Left lung (tissue), 10 donors: ENCODE results near the gene RASGEF1C. TPM values are rescaled to one million over a fixed set of nuclear protein-coding genes. Genes with fewer than 3 reads are reported as not detected.

Experiments used
- ATAC-seq: fragments of 200-7000 bp; cut with Tn5 transposase; one replicate; pipeline ENCODE4 v1.9.1; 2020; ENCODE audit warnings: moderate library complexity
- DNase-seq, 4 donors: peaks; one replicate each; pipeline ENCODE4 v3.0.0-alpha.2; 2013 to 2020
- H3K27ac ChIP-seq, 2 donors: fragments of 200-600 bp; sonication (generic) in 1 of 2; one replicate each; pipeline versions ENCODE4 v1.5.0 to v1.8.0; 2020 to 2021
- H3K27me3 ChIP-seq, 2 donors: fragments of 200-600 bp; sonication (generic) in 1 of 2; one replicate each; pipeline versions ENCODE4 v1.5.0 to v1.8.0; 2020 to 2021
- H3K36me3 ChIP-seq, 2 donors: fragments of 200-600 bp; sonication (generic) in 1 of 2; one replicate each; pipeline versions ENCODE4 v1.5.0 to v1.8.0; 2020 to 2021
- H3K4me1 ChIP-seq, 2 donors: fragments of 200-600 bp; one replicate each; pipeline ENCODE4 v1.8.0; 2021
- H3K4me3 ChIP-seq, 2 donors: fragments of 200-600 bp; sonication (generic) in 1 of 2; one replicate each; pipeline versions ENCODE4 v1.5.0 to v1.8.0; 2020 to 2021; ENCODE audit warnings: mild to moderate bottlenecking in 1 of 2
- H3K9me3 ChIP-seq, 2 donors: fragments of 200-600 bp; sonication (generic) in 1 of 2; one replicate each; pipeline versions ENCODE4 v1.5.0 to v1.8.0; 2020 to 2021
- intact Hi-C, 2 donors: fragments of 100-400 bp; cut with DNase I; formaldehyde crosslinking; loops; one replicate each; pipeline versions ENCODE4 v1.11.2 to v1.14.2; 2022
- polyA plus RNA-seq, 6 donors: library from polyadenylated mRNA; unstranded; fragments of 120-200 nt; gene quantifications; one replicate each; pipeline ENCODE4 v1.2.1, GENCODE V29; 2013; ENCODE audit not compliant: insufficient read length in 6 of 6
- total RNA-seq, 2 donors: library from RNA; stranded (reverse); fragmentation: NEBNext Ultra II Directional; extraction: Animal tissue kit (Norgen Biotek cat#: 25700); gene quantifications; one replicate each; pipeline ENCODE4 v1.2.1, GENCODE V29; 2021
- TF ChIP-seq, protein P1 (sequence below), 2 donors: fragments of 200-600 bp; sonication (generic) in 1 of 2; IDR thresholded peaks; one replicate each; pipeline versions ENCODE4 v1.5.0 to v1.8.0; 2021; ENCODE audit warnings: antibody characterized with exemption in 2 of 2
- donor health status: DM: no; HTN: yes; CAD: no.
- donor health status: DM: no; HTN: no; CAD: no.

RASGEF1C gene
- total and polyA plus RNA-seq, 8 donors: 0.09 to 0.34 (median 0.17) TPM; not detected in 3

- H3K4me1 ChIP-seq: no peaks in the 10 kb centered on the region
- no peaks in the 10 kb centered on the region for H3K9me3 ChIP-seq
- TF ChIP-seq, protein P1, sequence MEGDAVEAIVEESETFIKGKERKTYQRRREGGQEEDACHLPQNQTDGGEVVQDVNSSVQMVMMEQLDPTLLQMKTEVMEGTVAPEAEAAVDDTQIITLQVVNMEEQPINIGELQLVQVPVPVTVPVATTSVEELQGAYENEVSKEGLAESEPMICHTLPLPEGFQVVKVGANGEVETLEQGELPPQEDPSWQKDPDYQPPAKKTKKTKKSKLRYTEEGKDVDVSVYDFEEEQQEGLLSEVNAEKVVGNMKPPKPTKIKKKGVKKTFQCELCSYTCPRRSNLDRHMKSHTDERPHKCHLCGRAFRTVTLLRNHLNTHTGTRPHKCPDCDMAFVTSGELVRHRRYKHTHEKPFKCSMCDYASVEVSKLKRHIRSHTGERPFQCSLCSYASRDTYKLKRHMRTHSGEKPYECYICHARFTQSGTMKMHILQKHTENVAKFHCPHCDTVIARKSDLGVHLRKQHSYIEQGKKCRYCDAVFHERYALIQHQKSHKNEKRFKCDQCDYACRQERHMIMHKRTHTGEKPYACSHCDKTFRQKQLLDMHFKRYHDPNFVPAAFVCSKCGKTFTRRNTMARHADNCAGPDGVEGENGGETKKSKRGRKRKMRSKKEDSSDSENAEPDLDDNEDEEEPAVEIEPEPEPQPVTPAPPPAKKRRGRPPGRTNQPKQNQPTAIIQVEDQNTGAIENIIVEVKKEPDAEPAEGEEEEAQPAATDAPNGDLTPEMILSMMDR (IDR thresholded peaks at IDR 0.05): no peak
- no peak for DNase-seq
- intact Hi-C loops: no loop called here
- peaks cover 0 to 31% of the 10 kb centered on the region in 2 donors for H3K27me3 ChIP-seq
- H3K36me3 ChIP-seq: no peaks in the 10 kb centered on the region
- ATAC-seq: no peak
- H3K4me3 ChIP-seq: no peak overlapping the region
- no peak overlapping the region for H3K27ac ChIP-seq
Measured at GRCh38 chr5:180171568-180172094, 37.4 kb downstream of the RASGEF1C start.

GRCh38 chr5:180170810-180171567 lies 38.0 kb downstream of the RASGEF1C start:
- no peak overlapping the region for H3K27ac ChIP-seq
- H3K4me1 ChIP-seq: no peaks in the 10 kb centered on the region
- TF ChIP-seq, protein P1 (IDR thresholded peaks at IDR 0.05): no peak
- peaks cover 0 to 31% of the 10 kb centered on the region in 2 donors for H3K27me3 ChIP-seq
- no peak for DNase-seq
- no peaks in the 10 kb centered on the region for H3K9me3 ChIP-seq
- intact Hi-C loops: no loop called here
- no peak for ATAC-seq
- no peak overlapping the region for H3K4me3 ChIP-seq
- no peaks in the 10 kb centered on the region for H3K36me3 ChIP-seq

DNA sequence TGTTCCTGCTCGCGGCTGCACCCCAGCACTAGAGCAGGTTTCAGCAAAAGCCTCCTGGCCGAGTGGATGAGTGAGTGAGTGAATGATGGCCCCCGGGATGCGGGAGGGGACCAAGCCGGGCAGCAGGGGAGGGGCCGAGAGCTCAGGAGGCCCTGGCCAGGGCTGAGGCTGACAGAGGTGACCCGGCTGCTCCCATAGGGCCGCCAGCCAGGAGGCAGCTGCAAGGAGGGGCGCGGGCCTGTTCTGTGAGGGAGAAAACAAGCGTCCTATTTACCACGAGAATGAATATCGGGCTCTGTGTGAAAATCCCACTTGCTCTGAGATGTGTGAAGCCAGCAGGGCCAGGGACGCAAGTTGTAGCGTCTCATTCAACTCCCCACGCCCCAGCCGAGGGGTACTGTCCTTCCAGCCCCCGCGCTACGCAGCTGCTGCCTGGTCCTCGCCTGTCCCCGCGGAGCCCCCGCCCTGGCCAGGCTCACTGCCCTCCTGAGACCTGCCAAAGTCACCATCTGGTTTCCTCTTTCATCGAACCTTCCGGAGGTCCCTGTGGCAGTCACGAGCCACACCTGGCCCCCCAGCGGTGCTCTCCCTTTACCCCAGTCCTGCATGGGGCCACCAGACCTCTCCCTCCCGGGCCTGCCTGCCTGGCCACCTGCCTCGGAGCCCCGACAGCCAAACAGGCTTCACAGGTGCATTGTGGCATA lies 38.8 kb downstream of the RASGEF1C start:
- peaks cover 0 to 31% of the 10 kb centered on the region in 2 donors for H3K27me3 ChIP-seq
- no peaks in the 10 kb centered on the region for H3K9me3 ChIP-seq
- H3K27ac ChIP-seq: no peak overlapping the region
- DNase-seq (no peak), ATAC-seq (no peak)
- intact Hi-C loops: no loop called here
- TF ChIP-seq, protein P1 (IDR thresholded peaks at IDR 0.05): no peak
- no peak overlapping the region for H3K4me3 ChIP-seq
- no peaks in the 10 kb centered on the region for H3K36me3 ChIP-seq
- no peaks in the 10 kb centered on the region for H3K4me1 ChIP-seq

DNA sequence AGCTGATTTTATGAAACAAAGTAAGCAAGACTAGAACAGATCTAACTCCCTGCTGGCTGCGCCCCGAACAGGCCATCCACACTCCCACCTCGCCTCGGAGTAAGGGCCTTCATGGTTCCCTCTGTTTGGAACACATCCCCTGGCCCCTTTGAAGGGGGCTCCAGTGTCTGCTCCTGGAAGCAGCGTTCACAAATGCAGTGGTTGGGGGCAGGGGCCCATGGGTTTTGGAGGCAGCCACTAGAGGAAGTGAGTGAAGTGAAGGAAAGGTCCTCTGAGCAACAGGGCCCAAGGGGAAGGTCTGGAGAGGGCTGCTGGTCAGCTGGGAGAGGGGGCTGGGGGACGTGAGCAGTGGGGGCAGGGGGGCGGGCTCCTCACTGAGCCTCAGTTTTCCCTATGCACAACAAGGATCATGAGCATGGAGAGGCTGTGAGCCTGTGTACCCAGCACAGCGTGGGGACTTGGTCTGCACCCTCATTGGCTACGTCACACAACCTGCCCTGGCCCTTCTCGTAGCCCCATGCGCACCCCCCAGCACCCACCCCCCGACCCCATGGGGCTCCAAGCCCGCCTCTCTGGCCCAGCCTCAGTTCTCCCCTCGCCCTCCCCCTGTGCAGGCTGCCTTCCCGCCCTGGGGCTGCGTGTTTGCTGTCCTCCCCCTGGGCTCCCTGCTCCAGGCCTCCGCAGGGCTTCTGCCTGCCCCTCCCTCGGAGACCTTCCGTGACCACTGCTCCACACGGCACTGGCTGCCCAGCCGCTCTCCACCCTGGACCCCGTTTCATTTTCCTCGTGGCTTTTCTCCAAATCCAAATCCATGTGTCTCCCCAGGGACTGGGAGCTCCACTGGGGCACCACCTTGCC lies 39.5 kb downstream of the RASGEF1C start:
- ATAC-seq (no peak), DNase-seq (no peak)
- Histone ChIP-seq H3K27me3 (peaks cover 0 to 31% of the 10 kb centered on the region in 2 donors), H3K27ac (no peak overlapping the region), H3K9me3 (no peaks in the 10 kb centered on the region), H3K36me3 (no peaks in the 10 kb centered on the region), H3K4me3 (no peak overlapping the region), H3K4me1 (no peaks in the 10 kb centered on the region)
- TF ChIP-seq, protein P1 (IDR thresholded peaks at IDR 0.05): no peak
- intact Hi-C loops: no loop called here
